GM18511 (cell line): ENCODE results near the gene CHST3.
"Not testable (repeated sequence)": the region's sequence is repeated elsewhere in the genome, so short reads cannot be mapped to it uniquely, and the experiment has no call there.

ENCODE experiments used
- ATAC-seq: cut with Tn5 transposase; IDR thresholded peaks from one replicate; pipeline ENCODE4 v1.9.1; 2021; ENCODE audit warnings: mild to moderate bottlenecking, moderate library complexity; ENCODE audit not compliant: unreplicated experiment

Gene CHST3

DNA sequence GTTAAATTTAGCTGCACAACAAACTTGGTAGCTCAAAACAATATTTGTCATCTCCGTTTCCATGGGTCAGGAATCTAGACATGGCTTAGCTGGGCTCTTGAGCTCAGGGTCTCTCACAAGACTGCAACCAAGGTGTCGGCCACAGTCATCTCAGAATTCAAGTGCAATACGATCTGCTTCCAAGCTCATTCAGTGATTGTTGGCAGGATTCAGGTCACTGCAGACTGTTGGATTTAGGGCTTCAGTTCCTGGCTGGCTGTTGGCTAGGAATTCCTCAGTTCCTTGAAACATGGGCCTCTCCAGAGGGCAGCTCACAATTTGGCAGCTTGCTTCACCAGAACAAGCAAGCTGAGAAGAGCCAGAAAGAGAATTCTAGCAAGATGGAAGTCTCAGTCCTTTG, 17.5 kb upstream of the CHST3 start:
- no peak for ATAC-seq

DNA sequence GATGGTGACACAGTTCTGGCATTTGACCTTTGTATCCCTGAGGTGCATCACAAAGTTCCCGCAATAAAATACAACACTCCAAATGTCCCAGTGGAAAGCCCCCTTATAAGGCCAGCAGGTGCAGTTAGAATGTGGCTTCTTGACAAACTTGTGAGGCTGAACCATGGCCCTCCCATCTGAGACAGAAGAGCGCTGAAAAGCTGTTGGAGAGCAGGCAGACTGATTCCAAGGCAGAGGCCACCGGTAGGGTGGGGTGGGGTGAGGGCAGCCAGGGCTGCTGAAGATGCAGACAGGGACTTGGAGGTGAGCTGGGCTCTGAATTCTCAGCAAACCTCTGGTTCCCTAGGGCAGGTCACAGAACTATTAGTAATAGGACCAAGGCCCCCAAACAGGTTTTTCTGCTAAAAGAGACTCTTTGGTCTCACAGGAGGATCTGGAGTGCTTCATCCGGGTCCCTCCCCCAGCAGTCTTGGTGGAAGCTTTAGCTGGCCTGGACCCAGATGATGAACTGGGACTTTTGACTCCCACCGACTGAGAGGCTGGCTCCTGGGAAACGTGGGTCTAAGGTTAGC, 15.6 kb upstream of the CHST3 start:
- no peak for ATAC-seq

DNA sequence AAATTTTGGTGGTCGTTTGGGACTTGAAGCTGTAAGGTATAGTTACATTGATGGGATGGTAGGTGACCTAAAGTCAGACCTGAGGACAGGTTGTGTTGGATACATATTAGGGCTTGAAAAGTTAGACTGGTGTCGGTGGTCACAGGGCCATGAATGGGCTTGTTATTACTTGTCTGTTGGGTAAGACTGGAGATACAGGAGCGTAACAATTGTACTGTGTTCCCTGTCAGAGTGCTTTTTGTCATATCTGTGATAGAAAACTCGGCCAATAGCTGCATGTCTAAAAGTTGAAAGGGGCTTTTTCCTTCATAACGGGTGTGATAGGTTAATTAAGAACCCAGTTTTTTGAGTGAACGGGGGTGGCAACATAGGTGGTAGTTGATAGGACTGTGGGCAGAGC, 13.5 kb upstream of the CHST3 start:
- no peak for ATAC-seq

DNA sequence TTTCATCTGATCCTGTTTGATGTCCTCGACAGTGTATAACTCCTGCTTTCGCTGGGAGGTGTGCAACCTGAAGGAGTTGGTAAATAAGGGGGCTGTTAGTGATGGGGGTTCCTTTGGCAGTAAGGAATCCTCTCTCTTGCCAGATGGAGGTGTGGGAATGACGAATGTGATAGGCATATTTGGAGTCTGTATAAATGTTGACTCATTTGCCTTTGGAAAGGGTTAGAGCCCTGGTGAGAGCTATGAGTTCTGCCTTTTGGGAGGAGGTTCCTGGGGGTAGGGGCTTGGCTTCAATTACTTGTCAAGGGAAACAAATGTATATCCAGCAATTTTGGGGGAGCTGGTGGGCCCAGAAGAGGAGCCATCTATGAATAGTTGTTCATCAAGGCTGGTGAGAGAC, 11.4 kb upstream of the CHST3 start:
- no peak for ATAC-seq

DNA sequence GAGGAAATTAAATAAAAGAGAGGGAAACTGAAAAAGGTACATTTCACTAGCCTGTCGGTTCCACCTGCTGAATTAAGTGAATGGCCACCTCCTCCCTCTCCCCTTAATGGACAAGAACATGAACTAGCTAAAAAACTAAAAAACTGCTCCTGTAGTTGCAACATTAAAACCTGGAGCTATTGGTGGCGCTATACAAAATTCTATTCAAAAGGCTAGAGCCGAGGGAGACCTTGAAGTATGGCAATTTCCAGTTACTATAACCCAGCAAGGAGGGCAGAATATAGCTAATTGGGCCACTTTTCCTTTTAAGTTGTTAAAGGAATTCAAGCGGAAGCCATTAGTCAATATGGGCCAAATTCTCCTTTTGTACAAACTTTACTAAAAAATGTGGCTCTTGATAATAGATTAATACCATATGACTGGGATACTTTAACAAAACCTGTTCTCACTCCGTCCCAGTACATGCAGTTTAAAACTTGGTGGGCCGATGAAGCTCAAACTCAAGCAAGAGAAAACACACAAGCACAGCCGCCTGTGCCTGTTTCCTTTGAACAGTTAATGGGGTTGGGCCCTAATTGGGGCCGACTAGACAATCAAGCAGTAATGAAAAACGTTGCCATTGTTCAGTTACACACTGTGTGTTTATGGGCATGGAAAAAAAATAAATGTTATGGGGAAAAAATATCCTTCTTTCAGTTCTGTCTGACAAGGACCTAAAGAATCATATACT, 6.5 kb upstream of the CHST3 start:
- no peak for ATAC-seq

GRCh38 chr10:71959526-71959925, 4.7 kb upstream of the CHST3 start:
- ATAC-seq: no peak

- no peak for ATAC-seq
Observed at GRCh38 chr10:71961831-71962230, 2.4 kb upstream of the CHST3 start.

DNA sequence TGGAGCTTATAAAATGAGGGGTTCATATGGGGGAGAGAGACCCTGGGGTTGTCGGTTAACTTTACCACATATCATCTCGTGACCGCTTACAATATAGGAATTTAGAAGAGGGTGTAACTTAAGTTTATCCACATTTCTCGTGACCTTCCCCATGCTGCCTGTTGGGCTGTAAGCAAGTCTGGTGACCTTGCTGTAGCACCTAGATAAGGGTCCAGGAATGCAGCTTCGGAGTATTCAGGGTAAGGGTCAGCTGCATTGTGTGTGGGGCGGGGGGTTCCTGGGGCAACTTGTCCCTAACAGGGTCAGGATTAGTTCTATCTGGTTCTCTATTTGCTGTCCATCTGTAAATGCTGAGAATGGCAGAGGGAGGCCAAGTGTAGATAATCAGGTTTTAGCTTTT, 1.3 kb upstream of the CHST3 start:
- no peak for ATAC-seq

DNA sequence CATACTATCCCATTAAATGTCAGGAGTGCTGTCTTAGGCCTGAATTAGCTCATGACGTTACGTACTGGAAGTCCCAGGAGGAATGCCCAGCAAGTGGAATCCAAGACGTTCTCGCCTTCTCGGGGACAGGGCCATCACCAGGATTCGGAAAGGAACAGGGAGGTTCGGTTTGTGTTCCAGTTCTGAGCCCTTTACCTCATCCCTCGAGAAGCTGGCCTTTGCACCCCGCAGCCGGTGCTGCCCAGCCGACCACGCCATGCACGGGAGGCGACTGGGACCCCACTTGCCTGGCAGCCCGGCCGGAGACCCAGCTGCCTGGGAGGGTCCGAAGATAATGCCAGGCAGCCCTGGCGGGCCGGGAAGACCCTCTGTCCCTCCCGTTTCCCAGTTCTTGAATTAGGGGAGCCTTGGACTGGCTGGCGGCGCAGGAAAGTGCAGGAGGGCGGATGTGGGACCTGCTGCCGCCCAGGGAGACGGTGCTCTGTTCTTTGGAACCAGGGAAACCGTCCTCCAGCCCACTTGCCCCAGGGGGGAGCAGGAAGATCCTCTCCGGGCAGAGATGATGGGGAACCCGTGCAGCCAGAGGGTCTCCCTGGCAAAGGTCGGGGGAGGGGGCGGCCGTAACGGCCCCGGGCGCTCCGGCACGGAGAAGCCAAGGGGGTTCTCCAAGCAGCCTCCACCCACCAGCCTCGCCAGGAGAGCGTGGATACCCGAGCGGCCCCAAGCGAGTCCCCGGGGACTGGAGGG, 671 bp upstream of the CHST3 start:
- no peak for ATAC-seq

DNA sequence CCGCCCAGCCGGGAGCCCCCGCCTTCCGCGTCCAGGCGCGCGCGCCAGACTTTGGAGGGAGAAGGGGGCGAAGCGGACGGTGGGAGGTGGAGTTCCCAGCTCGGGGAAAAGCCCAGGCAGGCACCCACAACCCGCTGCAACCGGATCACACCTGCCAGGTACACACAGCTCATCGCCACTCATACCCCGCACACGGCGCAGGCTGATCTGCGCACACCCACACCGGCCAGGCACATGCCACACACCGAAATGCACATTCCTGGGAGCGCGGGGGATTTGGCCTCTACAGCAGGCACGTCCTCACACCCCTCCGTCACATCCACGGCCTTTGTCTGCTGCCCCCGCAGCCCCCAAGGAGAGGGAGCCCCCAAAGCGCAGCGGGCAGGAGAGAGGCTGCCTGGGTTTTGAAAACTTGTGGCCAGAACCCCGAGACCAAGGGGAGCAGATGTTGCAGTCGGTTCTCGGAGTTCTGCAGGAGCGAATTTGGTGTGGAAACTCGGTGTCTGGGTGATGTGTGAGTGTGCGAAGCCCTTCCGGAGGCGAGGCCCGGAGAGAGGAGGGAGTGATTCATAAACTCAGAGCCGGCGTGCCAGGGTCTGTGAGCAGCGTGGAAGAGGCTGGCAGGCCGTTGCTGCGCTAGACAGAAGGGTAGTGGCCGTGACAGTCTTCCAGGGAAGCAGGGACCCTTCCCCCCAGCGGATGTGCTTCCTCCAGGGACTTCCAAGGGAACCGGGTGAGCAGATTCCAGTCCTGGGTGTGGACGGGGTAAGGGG, 734 bp downstream of the CHST3 start:
- no peak for ATAC-seq

GRCh38 chr10:71965623-71966022, 1.4 kb downstream of the CHST3 start:
- ATAC-seq: no peak

GRCh38 chr10:71966046-71967004, 2.1 kb downstream of the CHST3 start:
- no peak for ATAC-seq

- not testable (repeated sequence) for ATAC-seq
Observed at GRCh38 chr10:71967958-71968357, 3.8 kb downstream of the CHST3 start.

DNA sequence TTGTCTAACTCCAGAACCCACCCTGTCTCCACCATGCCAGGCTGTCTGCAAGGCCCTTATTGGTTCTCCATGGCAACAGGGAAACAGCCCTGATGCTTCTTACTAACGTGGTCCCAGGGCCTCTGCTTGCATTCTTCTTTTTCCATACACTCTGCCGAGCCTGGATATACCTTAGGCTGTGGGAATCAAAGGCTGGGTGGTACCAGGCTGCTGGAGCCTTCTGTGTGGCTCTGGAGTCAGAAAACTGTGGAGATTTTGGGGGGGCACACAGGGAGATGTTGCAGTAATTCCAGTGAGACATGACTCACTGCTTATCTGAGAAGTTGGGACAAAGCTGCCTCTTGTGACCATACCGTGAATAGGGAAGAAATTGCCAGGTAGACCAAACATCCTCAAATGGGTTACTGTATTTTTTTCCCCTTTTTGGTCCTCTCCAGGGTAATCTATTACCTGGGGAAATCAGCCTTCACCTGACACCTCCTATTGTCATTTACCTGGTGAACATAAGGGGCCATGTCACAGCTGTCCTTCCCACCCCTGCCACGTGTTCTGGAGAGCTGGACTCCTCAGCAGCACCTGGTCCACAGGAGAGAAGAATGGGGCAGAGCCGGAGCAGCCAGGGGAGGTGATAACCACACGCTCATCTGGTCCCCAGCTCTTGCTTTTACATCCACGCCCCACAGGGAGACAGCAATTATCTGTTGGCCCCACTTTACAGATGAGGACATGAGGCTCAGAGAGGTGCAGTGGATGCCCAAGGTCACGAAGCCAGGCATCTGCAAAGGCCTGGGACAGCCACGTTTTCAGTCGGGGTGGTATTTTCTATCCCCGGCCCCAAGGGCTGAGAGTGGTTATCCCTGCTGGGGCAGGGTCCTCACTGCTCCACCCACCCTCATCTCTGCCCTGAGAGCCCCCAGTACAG, 4.6 kb downstream of the CHST3 start:
- no peak for ATAC-seq

GRCh38 chr10:71969929-71970328, 5.7 kb downstream of the CHST3 start:
- ATAC-seq: no peak

DNA sequence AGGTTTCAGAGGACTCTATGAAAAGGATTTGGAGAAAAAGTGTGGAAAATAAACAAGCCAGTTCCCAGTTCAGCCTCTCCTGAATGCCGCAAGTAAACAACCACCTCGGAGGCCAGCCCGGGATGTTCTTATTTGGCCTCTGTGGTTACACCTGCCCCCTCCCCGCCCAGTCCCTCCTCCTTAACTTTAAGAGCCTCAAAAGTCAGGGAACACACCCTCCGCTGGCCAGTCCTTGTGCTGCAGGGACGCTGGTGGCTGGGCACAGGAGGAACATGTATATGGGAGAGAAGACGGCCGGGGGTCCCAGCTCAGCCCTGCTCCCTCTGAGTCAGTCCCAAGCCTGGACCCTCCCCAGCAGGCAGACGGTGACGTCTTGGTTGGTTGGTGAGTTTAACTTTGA, 6.1 kb downstream of the CHST3 start:
- no peak for ATAC-seq

GRCh38 chr10:71970869-71971268, 6.7 kb downstream of the CHST3 start:
- no peak for ATAC-seq

GRCh38 chr10:71971311-71971731, 7.1 kb downstream of the CHST3 start:
- ATAC-seq: no peak
